Stimulated activated CD4-positive, alpha-beta T cell treated with anti-CD3 and anti-CD28 coated beads, Interleukin-15, amount 100 ng/mL, for 1 hour (primary cell): Measurements from ENCODE around the gene PRR5L.

Experiments
- DNase-seq, 2 donors: peaks; one replicate each; pipeline ENCODE4 v3.0.0-alpha.2; 2020; ENCODE audit warnings: low read depth in 1 of 2, low spot score in 1 of 2

The PRR5L gene

DNA sequence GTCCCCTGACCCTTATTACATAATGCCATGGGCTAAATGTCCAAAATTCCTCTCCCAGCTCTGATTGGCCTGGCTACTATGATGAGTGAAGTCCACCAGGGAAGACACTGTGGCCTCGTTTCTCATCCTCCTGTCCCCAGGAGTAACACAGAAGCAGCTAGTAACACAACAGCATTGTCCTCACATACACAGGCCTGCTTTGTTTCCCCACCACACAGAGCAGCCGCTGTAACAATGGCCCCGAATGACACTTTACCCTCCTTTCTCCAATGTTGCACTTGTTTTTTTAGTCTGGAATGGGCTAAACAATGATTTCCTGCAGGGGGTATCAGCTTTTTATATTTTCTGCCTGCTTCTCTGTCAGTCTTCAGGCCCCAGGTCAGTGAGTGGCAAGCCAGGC lies at the start of gene PRR5L:
PRR5L (plus strand) TSS at position 363 of the 400 bp plus-strand sequence. CDS start 104,834 bp downstream, outside the sequence.
- DNase-seq, result no peak

- no peak for DNase-seq
These were observed 48.6 kb upstream of the PRR5L start for GRCh38 chr11:36247493-36247892.

DNA sequence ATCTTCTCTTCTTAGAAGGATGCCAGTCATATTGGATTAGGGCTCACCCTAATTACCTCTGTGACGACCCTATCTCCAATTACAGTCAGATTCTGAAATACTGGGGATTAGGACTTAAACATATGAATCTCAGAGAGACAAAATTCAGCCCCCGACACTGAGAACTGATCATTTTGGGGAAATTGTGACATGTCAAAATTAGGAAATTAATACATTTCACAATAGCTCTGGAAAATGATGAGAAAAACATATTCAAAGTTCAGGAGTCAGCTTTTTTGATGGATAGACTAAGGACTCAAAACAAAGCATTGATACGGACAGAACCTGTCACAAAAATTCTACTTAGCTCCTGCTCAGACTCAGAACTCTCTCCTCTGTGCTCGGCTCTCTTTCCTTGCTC lies 47.7 kb upstream of the PRR5L start:
- DNase-seq, result no peak

- no peak for DNase-seq
These were observed 46.8 kb upstream of the PRR5L start for GRCh38 chr11:36249246-36249645.

DNA sequence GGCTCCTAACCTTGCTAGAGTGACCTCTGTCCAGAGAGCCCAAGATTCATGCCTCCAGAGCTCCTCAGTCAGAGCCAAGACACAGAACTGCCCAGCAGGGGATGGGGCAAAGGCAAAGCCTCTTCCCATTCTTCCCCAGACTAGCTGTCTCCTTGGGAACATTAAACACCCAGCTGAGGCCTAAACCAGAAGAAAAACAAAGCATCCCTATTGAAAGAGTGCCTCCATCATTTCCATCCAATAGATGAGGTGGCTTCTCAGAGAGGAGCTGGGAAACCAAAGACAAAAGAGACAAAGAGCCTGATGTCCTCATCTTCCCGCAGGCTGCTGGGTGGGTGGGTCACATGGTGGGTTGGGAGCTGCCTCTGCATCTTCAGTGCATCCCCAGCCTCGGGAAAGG lies 44.3 kb upstream of the PRR5L start:
- no peak for DNase-seq

DNA sequence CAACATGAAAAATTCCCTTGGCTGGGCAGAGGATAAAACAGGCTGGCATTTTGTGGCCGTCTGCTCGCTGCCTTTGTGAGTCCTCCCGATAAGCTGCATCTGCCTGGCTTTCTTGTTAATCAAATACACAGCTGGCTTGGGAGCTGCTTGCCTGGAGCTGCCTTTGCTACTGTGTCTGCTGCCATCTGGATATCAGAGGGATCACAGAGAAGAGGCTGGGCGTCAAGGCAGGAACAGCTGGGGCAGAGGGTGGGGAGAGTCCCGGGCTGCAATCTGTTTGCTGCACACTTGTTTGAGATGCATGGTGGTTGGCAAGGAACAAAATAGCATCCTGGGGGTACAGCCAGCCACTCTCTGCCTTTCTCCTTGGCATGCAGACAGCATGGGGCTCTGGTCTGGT lies 42.9 kb upstream of the PRR5L start:
- DNase-seq, result no peak

DNA sequence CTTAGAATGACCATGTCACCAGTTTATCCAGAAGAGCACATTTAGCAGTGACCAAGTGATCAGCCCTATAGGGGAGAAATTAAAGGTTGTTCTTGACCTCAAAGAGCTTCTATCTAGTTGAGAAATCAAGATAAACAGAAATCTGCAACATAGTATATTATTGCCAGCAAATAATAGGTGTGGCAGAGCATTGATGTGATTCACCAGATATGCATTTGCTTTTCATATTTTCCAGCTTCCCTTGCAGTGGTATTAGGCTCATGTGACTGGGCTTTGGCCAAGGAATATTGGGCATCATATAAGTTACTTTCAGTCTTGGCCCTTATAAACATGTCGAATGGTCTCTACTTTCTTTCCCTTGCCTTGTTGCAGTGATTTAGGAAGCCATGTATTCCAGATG lies 41.4 kb upstream of the PRR5L start:
- DNase-seq, result no peak

- DNase-seq, result no peak
These were observed 38.7 kb upstream of the PRR5L start for GRCh38 chr11:36257351-36257750.

DNA sequence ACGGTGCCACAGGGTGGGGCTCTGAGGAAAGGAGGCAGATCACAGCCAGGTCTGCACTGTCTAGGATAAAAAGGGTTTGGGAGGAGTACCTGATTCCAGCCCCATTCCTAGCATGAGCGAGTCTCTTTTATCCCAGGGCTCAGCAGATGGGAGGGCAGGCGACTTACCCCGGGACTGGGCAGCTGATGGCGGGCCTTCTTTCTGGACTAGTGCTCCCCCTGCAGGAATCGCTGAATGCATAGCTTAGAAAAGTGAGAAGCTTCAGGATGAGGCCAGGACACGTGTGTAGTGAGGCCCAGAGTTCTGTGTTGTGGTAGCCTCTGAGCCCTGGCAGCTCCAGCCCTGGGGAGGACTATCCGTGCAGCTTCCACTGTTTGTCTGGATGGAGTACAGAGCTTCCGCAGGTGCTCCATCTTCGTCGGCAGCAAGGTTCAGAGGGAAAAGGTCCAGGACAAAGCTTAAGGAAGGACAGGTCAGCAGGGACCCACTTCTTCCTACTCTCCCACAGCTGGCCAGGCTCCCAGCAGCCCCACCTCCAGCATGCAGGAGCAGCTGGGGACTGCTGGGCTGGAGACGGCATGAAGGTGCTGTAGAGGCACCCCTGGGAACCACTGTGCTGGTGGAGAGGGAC lies 37.2 kb upstream of the PRR5L start:
- no peak for DNase-seq

GRCh38 chr11:36261094-36261493 lies 35.0 kb upstream of the PRR5L start:
- no peak for DNase-seq

DNA sequence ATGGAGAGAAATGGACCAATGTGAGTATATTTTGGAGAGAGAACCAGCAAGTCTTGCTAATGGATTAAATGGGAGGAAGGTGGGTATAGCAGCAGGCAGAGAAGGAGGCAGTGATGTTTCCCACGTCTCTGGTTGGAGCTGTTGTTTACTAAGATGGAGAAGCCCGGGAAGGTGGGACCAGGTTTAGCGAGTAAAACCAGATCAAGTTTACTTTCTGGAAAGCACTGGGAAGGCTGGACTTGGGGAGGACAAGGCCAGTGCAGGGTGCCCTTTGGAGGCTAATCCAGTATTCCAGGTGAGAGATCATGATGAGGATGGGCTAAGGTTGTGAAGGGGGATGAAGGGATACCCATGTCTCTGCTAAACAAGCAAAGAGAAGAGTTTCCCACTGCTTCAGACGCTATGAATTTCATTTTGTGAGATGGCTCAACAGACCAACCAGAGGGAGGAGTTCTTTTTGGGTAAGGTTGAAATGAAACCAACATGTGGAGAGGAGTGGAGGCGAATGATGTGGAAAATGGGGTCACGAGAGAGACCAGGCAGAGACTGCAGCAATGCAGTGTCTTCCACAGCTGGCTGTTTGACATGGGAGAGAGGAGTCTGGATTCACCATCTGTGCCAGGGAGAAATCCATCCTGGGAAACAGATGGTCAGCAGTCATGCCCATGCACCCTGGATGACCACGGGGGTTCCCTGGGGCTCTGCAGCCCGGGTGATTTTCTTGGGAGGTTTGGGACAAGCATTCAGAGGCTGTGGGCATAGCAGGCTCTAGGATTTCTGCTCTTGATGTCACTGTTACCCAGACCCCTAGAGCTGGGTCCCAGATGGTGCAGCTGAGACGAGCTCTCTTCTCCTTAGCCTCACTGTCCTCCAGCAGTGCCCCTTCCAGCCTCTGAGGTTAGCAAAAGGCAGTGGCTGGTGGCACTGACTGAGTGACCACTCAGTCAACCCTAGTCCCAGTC lies 31.8 kb upstream of the PRR5L start:
- DNase-seq, result no peak

DNA sequence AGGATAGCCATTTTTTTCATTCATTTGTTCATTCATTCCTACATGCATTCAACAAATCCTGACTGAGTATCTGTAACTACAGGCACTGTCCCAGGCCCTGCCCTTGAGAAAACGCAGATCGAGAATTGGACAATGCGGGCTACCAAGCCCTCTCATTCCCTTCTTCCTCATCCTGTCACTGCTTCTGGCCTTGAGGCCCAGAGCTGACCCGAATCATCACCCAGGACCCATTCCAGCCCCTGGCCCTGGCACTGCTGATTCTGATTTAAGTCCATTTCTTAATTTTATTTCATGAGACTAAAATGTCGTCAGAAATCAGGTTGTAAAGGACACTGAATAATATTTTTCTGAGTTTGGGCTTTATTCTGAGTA lies 31.1 kb upstream of the PRR5L start:
- DNase-seq, result no peak

- DNase-seq, result peak in 1 of 2 donors; percentile 40
These were observed 30.1 kb upstream of the PRR5L start for GRCh38 chr11:36265793-36266628.

DNA sequence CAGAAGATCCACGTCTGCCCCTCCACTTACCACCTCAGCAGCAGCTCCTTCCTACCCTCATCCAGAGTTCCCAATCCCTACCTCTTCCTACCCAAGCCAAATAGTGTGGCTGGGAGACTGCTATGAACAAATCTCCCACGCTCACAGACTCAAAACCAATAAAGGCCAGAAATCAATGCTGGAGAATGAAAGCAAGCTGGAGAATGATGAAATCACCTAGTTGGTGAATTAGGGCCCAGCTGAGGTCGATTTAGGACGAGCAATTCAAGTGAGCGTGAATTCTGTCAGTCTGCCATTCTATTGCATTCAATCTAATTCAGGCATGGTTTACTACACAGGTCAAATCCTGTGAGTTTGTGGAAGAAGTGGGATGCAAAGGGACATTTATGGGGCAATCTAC lies 29.3 kb upstream of the PRR5L start:
- no peak for DNase-seq

DNA sequence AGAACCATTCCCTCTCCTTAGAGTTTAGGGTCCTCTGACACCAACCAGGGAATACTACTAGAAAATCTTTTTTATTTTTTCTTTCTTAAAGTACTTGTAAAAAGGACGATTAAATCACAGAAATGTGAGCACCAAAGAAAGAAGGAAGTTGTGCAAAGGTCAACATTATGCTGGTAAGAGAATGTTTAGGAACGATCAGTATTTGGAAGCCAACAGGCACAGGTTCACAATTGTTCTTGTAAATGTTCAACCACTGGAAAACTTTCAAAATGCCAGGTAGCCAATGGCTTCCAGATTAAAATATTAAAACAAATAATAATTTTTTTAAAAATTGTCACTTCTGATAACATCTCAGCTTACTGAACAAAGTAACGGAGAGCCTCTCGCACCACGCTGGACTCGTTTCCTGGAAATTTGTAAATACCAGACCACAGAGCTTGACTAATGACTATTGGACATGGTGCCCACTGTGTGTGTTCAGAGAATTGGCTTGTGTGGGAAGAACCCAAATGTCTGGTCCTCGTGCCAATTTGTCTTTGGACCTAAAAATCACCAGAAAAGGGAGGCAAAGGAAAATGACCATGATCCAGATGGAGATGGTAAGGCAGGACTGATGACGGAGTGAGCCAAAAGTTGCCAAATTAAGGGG lies 27.6 kb upstream of the PRR5L start:
- no peak for DNase-seq

GRCh38 chr11:36270701-36271100 lies 25.4 kb upstream of the PRR5L start:
- DNase-seq, result no peak

DNA sequence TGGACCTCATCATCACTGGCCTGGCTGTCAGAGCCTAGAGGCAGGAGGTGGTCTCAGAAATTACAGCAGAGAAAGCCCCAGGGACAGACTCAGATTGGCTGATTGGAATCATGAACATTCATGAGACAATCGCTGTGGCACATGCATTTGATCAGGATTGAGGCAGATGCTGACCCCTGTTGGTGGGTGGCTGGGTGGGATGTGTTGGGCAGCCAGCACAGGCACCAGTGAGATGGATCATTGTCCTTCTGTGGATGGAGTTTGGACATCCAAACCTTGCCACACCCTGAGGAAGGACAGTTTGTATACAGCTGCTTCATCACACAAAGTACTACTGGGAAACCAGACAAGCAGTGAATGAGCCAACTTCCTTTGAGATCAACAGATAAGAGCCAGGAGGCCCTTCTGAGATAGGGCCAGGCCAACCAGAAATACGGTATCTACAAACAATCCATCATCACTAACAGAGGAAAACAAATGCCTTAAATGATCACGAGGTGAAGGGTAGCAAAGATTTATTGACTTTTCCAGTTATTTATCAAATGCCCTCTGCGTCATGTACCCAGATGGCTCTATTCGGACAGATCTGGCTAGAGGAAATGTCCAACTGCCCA lies 24.2 kb upstream of the PRR5L start:
- no peak for DNase-seq

DNA sequence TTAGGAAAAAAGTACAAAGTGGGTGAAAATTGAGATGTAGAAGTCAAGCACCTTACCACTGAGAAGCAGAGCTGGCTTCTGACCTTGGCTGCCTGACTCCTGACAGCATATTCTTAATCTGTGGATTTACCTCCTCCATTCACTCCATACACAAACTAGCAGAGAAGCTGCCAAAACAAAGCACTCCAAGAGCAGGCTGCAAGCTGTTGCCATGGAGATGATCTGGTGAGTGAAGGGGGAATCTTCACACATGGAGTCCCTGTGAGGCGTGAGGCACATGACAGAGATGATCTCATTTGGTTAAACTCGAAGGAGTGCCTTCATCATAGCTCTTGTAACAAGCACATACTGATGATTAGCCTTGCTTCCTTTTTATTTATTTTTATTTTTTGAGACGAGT lies 23.0 kb upstream of the PRR5L start:
- DNase-seq, result no peak

GRCh38 chr11:36274414-36274813 lies 21.7 kb upstream of the PRR5L start:
- DNase-seq, result no peak

GRCh38 chr11:36278531-36279282 lies 17.4 kb upstream of the PRR5L start:
- no peak for DNase-seq
